ENCODE results near the gene MFSD11. TPM values are rescaled to one million over a fixed set of nuclear protein-coding genes. Genes with fewer than 3 reads are reported as not detected.

The MFSD11 gene
- 35.6 and 38.7 TPM in 2 replicates for total RNA-seq
- long read RNA-seq, transcript MFSD11-217 (14 exons, 1,891 nt) = minor isoform, 12 of 57 reads
- long read RNA-seq, transcript MFSD11-211 (13 exons, 3,612 nt) = major isoform, 16 of 57 reads
- long read RNA-seq, transcript MFSD11-201 (14 exons, 2,538 nt) = minor isoform, 5 of 57 reads
- long read RNA-seq, partial matches to known transcripts = 2 of 57 reads
- long read RNA-seq, other reads (novel, unspliced or antisense) = 18 of 57 reads

- Mint-ChIP-seq H3K4me3 (ENCODE audit: low read depth) (peak within 1 kb of the TSS; percentile 94), H3K9me3 (ENCODE audit: low read depth) (no peaks in the 10 kb centered on the region), H3K4me1 (ENCODE audit: low read depth) (peaks cover 37% of the 10 kb centered on the region), H3K27me3 (no peaks in the 10 kb centered on the region), H3K36me3 (ENCODE audit: insufficient read depth) (peaks cover 29% of the 10 kb centered on the region), H3K27ac (peak within 1 kb of the TSS; percentile 99)
- peak; percentile 87 for DNase-seq (ENCODE audit: low spot score, unreplicated experiment)
- no peak for TF ChIP-seq CTCF (IDR thresholded peaks at IDR 0.05; ENCODE audit: unreplicated experiment)
Measured at GRCh38 chr17:76737676-76738467, at the start of gene MFSD11. MFSD11 (plus strand) TSS chr17:76738119; CDS start chr17:76738353, 234 bp downstream.

GRCh38 chr17:76688165-76688622, 49.7 kb upstream of the MFSD11 start:
- DNase-seq (ENCODE audit: low spot score, unreplicated experiment) = no peak
- Mint-ChIP-seq H3K4me1 (ENCODE audit: low read depth) (peaks cover 20% of the 10 kb centered on the region), H3K36me3 (ENCODE audit: insufficient read depth) (peaks cover 7% of the 10 kb centered on the region), H3K27ac (no peak overlapping the region), H3K4me3 (ENCODE audit: low read depth) (no peak overlapping the region), H3K27me3 (no peaks in the 10 kb centered on the region), H3K9me3 (ENCODE audit: low read depth) (no peaks in the 10 kb centered on the region)
- no peak for TF ChIP-seq CTCF (IDR thresholded peaks at IDR 0.05; ENCODE audit: unreplicated experiment)

GRCh38 chr17:76689859-76690258, 48.1 kb upstream of the MFSD11 start:
- Mint-ChIP-seq H3K36me3 (ENCODE audit: insufficient read depth) (peaks cover 7% of the 10 kb centered on the region), H3K27me3 (no peaks in the 10 kb centered on the region), H3K27ac (no peak overlapping the region), H3K9me3 (ENCODE audit: low read depth) (no peaks in the 10 kb centered on the region), H3K4me1 (ENCODE audit: low read depth) (peaks cover 20% of the 10 kb centered on the region), H3K4me3 (ENCODE audit: low read depth) (no peak overlapping the region)
- no peak for DNase-seq (ENCODE audit: low spot score, unreplicated experiment)
- TF ChIP-seq CTCF (IDR thresholded peaks at IDR 0.05; ENCODE audit: unreplicated experiment) = no peak

- no peaks in the 10 kb centered on the region for H3K9me3 Mint-ChIP-seq (ENCODE audit: low read depth)
- peaks cover 7% of the 10 kb centered on the region for H3K36me3 Mint-ChIP-seq (ENCODE audit: insufficient read depth)
- peaks cover 20% of the 10 kb centered on the region for H3K4me1 Mint-ChIP-seq (ENCODE audit: low read depth)
- H3K4me3 Mint-ChIP-seq (ENCODE audit: low read depth) = no peak overlapping the region
- no peak for TF ChIP-seq CTCF (IDR thresholded peaks at IDR 0.05; ENCODE audit: unreplicated experiment)
- no peak for DNase-seq (ENCODE audit: low spot score, unreplicated experiment)
- H3K27me3 Mint-ChIP-seq = no peaks in the 10 kb centered on the region
- H3K27ac Mint-ChIP-seq = no peak overlapping the region
Measured at GRCh38 chr17:76690596-76691280, 47.2 kb upstream of the MFSD11 start.
